HL-60 (cell line): ENCODE measurements around the gene KCNQ1.
"Not testable (repeated sequence)": the region's sequence is repeated elsewhere in the genome, so short reads cannot be mapped to it uniquely, and the experiment has no call there.

ENCODE experiments used
- DNase-seq, 2 experiments: peaks; one replicate each; pipeline ENCODE4 v3.0.0-alpha.2; 2010 to 2020; ENCODE audit warnings: low read depth in 1 of 2, low spot score in 1 of 2
- H3K27ac ChIP-seq: fragments of 250-450 bp; sonication (Bioruptor Pico); replicated peaks from 2 replicates; pipeline ENCODE4 v1.5.1; 2020; ENCODE audit warnings: mild to moderate bottlenecking, moderate library complexity
- H3K27me3 ChIP-seq: fragments of 250-450 bp; sonication (Bioruptor Pico); 2 replicates; pipeline ENCODE4 v1.5.1; 2021; ENCODE audit warnings: mild to moderate bottlenecking, moderate library complexity; ENCODE audit not compliant: insufficient read depth, poor library complexity, severe bottlenecking
- H3K4me3 ChIP-seq: replicated peaks from 2 replicates; pipeline ENCODE4 v1.5.1; 2011; ENCODE audit warnings: mild to moderate bottlenecking, control low read depth, low read length; ENCODE audit not compliant: insufficient read depth
- GABPA ChIP-seq: IDR thresholded peaks from 2 replicates; pipeline ENCODE4 v1.6.1; 2012; ENCODE audit warnings: low read depth
- POLR2AphosphoS5 ChIP-seq: IDR thresholded peaks from 2 replicates; pipeline ENCODE4 v1.6.1; 2012; ENCODE audit warnings: low read depth
- SPI1 ChIP-seq: IDR thresholded peaks from 2 replicates; pipeline ENCODE4 v1.6.1; 2012; ENCODE audit warnings: low read depth, mild to moderate bottlenecking, borderline replicate concordance
- TF ChIP-seq, protein P1 (sequence below): IDR thresholded peaks from one replicate; pipeline ENCODE4 v1.5.1; 2011; ENCODE audit warnings: low read length, control low read depth, inconsistent platforms; ENCODE audit not compliant: insufficient read depth
- TF ChIP-seq, protein P2 (sequence below): IDR thresholded peaks from 2 replicates; pipeline ENCODE4 v1.6.1; 2012; ENCODE audit warnings: low read depth; ENCODE audit not compliant: insufficient replicate concordance

The KCNQ1 gene

DNA sequence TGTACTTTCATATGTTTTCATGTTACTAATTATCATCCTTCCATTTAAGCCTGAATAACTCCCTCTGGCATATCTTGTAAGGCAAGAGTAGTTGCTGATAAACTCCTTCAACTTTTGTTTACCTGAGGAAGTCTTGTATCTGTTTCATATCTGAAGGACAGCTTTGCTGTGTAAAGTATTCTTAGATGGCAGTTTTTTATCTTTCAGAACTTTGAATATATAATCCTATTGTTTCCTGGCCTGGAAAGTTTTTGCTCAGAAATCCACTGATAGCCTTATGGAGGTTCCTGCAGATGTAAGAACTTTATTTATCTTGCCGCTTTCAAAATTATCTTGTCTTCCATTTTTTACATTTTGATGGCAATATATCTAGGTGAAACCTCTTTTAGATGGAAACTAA is 185.9 kb downstream of the KCNQ1 start:
- TF ChIP-seq SPI1 (no peak), GABPA (no peak), POLR2AphosphoS5 (no peak)
- TF ChIP-seq, protein P1, sequence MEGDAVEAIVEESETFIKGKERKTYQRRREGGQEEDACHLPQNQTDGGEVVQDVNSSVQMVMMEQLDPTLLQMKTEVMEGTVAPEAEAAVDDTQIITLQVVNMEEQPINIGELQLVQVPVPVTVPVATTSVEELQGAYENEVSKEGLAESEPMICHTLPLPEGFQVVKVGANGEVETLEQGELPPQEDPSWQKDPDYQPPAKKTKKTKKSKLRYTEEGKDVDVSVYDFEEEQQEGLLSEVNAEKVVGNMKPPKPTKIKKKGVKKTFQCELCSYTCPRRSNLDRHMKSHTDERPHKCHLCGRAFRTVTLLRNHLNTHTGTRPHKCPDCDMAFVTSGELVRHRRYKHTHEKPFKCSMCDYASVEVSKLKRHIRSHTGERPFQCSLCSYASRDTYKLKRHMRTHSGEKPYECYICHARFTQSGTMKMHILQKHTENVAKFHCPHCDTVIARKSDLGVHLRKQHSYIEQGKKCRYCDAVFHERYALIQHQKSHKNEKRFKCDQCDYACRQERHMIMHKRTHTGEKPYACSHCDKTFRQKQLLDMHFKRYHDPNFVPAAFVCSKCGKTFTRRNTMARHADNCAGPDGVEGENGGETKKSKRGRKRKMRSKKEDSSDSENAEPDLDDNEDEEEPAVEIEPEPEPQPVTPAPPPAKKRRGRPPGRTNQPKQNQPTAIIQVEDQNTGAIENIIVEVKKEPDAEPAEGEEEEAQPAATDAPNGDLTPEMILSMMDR = no peak
- TF ChIP-seq, protein P2, sequence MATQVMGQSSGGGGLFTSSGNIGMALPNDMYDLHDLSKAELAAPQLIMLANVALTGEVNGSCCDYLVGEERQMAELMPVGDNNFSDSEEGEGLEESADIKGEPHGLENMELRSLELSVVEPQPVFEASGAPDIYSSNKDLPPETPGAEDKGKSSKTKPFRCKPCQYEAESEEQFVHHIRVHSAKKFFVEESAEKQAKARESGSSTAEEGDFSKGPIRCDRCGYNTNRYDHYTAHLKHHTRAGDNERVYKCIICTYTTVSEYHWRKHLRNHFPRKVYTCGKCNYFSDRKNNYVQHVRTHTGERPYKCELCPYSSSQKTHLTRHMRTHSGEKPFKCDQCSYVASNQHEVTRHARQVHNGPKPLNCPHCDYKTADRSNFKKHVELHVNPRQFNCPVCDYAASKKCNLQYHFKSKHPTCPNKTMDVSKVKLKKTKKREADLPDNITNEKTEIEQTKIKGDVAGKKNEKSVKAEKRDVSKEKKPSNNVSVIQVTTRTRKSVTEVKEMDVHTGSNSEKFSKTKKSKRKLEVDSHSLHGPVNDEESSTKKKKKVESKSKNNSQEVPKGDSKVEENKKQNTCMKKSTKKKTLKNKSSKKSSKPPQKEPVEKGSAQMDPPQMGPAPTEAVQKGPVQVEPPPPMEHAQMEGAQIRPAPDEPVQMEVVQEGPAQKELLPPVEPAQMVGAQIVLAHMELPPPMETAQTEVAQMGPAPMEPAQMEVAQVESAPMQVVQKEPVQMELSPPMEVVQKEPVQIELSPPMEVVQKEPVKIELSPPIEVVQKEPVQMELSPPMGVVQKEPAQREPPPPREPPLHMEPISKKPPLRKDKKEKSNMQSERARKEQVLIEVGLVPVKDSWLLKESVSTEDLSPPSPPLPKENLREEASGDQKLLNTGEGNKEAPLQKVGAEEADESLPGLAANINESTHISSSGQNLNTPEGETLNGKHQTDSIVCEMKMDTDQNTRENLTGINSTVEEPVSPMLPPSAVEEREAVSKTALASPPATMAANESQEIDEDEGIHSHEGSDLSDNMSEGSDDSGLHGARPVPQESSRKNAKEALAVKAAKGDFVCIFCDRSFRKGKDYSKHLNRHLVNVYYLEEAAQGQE = no peak
- H3K27me3 ChIP-seq = no peaks in the 10 kb centered on the region
- DNase-seq = no peak
- no peak overlapping the region for H3K4me3 ChIP-seq
- no peak overlapping the region for H3K27ac ChIP-seq

DNA sequence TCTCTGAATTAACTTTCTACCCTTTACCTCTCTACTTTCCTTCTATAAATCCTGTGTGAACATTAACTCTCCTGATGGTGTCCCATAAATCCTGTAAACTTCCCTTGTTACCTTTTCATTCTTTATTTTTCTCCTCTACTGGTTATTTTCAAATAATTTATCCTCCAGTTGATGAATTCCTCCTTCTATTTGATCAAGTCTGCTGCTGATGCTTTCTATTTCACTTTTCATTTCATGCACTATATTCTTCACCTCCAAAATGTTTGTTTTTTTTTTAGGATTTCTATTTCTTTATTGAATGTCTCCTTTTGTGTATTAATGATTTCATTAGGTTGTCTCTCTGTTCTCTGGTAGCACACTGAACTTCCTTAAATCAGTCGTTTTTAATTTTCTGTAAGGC is 186.4 kb downstream of the KCNQ1 start:
- no peak overlapping the region for H3K4me3 ChIP-seq
- TF ChIP-seq SPI1 (no peak), GABPA (no peak), POLR2AphosphoS5 (no peak)
- TF ChIP-seq, protein P1 = no peak
- TF ChIP-seq, protein P2 = no peak
- H3K27me3 ChIP-seq = no peaks in the 10 kb centered on the region
- no peak for DNase-seq
- no peak overlapping the region for H3K27ac ChIP-seq

DNA sequence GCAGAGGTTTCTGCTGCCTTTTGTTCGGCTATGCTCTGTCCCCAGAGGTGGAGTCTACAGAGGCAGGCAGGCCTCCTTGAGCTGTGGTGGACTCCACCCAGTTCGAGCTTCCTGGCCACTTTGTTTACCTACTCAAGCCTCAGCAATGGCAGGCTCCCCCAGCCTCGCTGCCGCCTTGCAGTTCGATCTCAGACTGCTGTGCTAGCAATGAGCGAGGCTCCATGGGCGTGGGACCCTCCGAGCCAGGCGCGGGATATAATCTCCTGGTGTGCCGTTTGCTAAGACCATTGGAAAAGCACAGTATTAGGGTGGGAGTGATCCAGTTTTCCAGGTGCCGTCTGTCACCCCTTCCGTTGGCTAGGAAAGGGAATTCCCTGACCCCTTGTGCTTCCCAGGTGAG is 195.0 kb downstream of the KCNQ1 start:
- not testable (repeated sequence) for H3K27me3 ChIP-seq, H3K27ac ChIP-seq, DNase-seq, H3K4me3 ChIP-seq

DNA sequence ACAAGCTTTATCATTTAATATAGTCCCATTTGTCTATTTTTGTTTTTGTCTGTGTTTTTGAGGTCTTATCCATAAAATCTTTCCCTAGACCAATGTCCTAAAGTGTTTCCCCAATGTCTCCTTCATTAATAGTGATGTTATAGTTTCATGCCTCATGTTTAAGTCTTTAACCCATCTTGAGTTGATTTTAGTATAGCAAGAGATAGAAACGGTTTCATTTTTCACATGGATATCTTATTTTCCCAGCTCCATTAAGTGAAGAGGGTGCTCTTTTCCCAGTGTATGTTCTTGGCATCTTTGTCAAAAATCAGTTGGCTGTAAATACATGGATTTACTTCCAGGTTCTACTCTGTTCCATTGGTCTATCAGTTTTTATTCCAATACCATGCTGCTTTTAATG is 196.8 kb downstream of the KCNQ1 start:
- no peak for DNase-seq
- no peak overlapping the region for H3K27ac ChIP-seq
- TF ChIP-seq, protein P2 = no peak
- TF ChIP-seq GABPA (no peak), SPI1 (no peak), POLR2AphosphoS5 (no peak)
- TF ChIP-seq, protein P1 = no peak
- H3K4me3 ChIP-seq = no peak overlapping the region
- no peaks in the 10 kb centered on the region for H3K27me3 ChIP-seq
